NCI-H2081 (cell line): ENCODE results near the gene NIM1K.
"Not testable (repeated sequence)": the region's sequence is repeated elsewhere in the genome, so short reads cannot be mapped to it uniquely, and the experiment has no call there.

Experiments used
- DNase-seq, 2 experiments: peaks; one replicate each; lab custom pipeline; 2025; lab: John Stamatoyannopoulos, UW

The NIM1K gene

DNA sequence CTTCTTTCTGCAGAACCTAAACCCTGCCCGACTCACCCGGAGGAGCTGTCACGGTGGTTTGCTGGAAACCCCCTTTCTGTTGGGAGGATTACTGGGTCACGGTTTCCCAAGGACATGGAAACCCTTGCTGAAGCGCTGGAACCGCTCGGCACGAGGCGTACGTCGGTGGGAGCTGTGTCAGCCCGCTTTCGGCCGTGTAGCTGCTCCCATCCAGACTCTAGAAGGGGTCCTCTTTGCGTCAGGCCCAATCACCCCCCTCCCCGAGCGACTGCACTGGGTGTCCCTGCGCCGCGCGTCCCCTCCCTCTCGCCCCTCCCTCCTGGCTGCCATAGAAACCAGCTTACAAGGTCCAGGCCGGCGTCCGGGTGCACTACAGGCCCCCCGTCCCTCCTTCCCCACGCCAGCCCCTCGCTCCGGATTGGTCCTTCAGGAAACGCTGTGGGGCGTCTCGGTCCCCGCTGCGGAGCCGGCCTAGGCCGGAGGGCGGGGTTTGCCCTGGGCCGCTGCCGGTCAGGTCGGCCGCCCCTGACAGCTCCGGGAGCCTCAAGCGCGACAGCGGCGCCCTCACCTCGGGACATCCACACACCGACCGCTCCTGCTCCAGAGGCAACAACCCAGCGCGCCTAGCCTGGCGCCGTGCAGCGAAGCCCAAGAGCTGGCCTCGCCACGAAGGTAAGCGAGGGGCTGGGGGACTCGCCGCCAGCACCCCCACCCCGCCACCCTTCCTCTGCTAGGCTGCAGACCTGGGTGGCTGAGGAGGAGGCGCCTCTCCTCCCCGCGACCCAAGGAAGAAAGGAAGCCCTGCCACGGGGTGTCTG lies at the start of gene NIM1K:
NIM1K (plus strand) TSS at position 486 of the 818 bp plus-strand sequence. CDS start 53,551 bp downstream, outside the sequence.
- DNase-seq, result peak; percentile 72 to 87

DNA sequence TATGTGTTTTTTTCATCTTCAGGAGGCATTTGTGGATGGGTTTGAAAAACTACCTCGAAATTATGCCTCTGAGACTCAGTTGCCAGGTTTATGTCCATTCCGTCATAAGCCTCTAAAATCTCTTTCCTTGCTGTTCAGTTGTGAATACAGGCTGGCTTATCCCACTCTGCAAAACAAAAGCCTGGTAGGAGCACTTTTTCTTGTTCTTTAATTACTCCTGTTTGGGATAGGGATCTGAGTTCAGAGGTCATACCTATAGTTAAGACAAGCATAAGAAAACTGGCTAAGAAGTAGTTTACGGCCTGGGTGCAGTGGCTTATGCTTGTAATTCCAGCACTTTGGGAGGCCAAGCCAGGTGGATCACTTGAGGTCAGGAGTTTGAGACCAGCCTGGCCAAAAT lies 47.0 kb upstream of the NIM1K start:
- no peak for DNase-seq

DNA sequence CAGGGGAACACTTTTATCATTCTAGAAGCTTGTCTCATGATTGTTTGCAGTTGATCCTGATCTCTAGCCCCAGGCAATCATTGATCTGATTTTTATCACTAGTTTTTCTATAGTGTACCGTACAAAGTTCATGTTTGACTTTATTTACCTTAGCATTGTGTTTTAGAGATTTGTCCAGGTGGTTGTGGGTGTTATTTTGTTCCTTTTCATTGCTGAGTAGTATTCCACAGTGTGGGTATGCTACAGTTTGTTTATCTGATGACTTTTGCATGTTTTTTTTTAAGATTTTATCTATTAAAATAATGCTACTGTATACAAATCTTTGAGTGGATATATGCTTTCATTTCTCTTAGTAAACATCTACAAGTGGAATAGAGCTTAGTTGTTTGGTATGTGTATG lies 45.1 kb upstream of the NIM1K start:
- DNase-seq, result no peak

DNA sequence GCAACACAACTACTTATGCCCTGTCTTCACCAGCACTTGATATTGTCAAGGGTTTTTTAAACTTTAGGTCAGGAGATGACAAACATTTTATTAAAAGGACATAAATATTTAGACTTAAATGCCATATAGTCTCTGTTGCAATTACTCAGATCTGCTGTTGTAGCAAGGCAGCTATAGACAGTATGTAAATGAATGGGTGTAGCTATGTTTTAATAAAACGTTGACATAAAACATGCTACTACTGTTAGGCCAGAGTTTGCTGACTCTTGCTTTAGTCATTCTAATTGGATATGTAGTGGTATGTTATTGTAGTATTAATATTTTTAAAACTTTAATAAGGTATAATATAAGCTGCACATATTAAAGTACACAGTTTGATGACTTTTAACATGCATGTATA lies 43.6 kb upstream of the NIM1K start:
- no peak for DNase-seq

DNA sequence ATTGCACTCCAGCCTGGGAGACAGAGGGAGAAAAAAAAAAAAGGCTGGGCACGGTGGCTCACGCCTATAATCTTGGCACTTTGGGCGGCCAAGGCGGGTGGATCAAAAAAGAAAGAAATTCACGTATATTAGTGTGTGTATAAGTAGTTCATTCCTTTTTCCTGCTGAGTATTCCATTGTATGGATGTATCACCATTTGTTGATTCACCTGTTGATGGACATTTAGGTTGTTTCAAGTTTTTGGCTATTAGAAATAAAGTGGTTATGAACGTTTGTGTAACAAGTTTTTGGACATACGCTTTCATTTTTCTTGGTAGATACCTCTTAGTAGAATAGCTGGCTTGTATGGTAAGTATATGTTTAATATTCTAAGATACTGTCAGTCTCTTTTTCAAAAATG lies 42.8 kb upstream of the NIM1K start:
- DNase-seq, result no peak

DNA sequence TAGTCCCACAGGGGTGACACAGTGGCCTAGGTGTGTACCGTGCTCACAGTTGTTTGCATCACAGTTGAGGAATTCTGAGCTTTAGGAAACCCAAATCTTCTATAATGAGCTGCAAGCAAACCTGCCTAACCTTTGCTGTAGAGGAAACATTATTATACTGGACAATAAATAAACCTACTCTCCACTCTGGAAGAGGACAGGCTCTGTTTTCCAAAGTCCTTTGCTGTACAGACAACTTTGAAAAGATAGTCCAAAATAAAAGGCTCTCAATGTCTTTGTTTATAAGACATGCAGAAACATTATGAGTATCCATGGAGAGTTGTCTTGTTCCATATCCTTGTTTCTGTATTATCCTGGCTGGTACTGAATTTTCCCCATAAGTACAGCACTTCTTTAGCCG lies 42.0 kb upstream of the NIM1K start:
- no peak for DNase-seq

DNA sequence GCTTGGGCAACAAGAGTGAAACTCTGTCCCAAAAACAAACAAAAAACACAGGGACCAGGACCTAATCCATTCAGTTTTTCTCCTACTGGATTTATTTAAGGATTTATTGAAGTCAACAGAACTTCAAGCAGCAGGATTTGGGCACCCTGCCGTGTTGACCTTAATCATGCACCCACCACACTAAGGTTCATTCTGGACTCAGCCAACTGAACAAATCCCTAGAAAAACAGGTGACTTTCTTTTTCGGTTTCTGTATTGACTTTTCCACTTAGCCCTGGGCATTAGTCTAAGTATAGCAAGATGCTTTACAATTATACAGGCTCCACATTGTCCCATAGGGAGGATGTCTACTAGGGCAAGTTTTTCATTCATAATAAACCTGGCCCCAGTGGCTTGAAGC lies 41.3 kb upstream of the NIM1K start:
- no peak for DNase-seq

DNA sequence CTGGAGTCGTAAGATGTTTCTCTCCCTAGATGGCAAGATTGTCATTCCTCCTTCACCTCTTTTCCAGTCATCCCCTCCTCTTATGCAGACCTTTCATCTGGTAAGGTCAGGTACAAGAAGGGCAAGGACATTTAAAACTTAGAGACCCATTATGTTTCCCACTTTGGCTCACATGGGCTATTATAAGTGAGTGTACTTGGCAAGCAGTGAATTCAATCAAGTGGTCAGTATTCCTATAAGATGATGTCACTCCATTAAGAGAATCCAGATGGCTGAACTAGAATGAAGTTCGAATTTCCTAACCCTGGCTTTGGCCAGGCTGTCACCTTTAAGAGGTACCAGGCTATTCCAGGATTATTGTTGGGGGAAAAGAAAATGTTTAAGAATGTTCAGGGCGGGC lies 39.1 kb upstream of the NIM1K start:
- DNase-seq, result no peak

DNA sequence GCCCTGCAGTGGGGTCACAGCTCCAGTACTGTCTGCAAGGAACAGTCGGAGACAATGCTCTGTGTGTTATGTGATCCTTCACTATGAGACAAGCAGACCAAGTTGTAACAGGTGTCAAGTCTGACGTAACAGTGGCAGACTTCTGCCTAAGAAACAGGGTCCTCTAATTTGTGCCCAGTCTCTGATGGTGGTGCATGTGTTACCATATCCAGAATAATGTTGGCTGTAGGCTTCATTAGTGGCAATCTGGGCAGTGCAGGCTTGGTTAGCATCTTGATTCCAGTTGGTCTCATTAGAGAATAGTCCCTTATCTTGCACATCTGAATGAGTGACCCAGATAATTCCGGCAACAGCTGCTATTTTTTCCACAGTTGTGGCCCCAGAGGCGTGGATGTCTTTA lies 37.6 kb upstream of the NIM1K start:
- no peak for DNase-seq

DNA sequence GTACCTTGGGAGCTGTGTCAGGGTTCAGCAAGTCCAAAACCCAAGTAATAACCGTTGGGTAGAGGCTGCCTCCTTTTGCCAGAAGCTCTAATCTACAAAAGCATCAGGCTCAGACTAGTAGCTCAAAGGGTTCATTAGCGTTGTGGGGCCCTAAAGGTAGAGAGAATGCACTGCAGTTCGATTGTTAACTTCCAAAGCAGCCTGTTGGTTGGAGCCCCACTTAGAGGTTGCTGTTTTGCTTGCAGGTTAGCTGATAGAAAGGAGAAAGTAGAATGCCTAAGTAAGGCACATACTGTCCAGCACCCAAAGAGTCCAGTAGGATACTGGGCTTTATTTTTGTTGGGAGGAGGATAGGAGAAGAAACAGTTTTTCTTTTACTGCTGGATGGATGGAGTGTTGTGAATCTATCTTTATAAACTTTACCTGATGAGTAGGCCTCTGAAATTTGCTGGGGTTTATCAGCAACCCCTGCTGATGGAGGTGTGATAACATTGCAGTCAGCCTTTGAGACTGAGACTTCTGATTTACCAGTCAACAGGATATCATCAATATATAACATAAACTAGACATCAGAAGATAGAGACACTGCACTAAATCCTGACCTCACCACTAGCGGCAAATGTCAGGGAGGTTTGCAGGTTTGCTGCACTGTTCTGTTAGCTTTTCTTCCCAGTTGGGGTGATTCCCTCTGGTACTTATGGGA lies 36.5 kb upstream of the NIM1K start:
- DNase-seq, result no peak

DNA sequence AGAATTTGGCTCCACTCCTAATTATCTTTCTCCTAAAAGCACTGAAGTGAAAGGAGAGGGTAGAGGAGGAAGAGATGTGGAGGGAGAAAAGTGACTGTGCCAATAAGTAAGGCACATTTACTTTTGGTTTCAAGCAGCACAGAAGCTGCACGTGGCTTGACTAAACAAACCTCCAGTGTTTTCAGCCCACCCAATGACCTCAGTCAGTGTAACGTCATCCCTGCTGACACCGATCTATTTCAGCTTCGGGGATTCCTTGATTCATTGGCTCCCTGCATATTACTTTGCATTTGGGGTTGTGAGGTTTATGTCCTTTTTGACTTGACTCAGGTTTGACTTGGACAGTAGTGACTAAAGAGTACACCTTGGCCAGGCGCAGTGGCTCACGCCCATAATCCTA lies 35.6 kb upstream of the NIM1K start:
- DNase-seq, result no peak

DNA sequence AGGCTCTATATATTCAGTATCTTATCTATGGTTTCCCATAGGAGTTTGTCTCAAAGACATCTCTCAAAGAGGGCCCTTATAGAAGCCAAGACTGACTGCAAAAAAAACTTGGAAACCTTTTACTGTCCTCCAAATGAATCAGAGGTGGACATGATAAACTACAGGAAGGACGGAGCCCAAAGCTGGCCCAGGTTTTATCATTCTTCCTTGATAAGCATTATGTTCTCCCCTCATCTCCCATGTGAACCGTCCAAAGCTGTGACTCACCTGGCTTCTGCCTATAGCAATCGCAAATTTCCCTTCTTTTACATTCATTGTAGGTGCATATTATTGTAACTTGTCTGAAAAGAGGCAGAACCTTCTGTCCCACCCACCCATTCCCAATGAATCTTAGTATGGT lies 35.0 kb upstream of the NIM1K start:
- DNase-seq, result no peak

DNA sequence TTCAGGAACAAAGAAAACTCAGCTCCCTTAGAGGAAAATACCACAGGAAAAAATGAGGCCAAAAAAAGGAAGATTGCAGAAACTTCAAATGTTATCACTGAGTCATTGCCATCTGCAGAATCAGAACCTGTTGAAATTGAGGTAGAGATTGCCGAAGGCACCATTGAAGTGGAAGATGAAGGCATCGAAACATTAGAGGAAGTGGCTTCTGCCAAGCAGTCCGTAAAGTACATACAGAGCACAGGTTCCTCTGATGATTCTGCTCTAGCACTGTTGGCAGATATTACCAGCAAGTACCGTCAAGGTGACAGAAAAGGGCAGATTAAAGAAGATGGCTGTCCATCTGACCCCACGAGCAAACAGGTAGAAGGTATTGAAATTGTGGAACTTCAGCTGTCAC lies 30.8 kb upstream of the NIM1K start:
- no peak for DNase-seq

DNA sequence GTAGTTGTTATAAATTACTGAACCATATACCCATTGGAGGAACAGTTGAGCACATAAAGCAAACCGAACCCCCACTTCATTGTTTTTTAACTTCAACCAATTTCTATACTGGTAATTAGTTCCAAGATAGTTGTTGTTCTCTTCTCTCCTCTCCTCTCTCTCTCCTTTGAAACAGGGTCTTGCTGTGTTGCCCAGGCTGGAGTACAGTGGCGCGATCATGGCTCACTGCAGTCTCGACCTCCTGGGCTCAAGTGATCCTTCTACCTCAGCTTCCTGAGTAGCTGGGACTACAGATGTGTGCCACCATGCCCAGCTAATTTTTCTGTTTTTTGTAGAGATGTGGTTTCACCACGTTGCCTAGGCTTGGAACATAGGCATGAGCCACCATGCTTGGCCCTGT lies 27.2 kb upstream of the NIM1K start:
- DNase-seq, result not testable (repeated sequence)

DNA sequence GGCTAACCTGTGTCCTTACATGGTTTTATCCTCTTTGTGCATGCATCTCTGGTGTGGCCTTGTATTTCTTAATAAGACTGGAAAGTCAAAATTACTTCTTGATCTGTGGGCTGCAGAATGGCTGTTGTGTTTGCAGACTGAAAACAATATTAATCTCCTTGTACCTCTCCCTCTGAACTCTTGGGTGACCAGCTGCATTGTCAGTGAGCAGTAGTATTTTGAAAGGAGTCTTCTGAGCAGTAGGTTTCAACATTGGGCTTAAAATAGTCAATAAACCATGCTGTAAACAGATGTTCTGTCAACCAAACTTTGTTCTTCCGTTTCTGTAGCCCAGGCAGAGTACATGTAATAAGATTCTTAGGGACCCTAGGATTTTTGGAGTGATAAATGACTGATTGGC lies 26.7 kb upstream of the NIM1K start:
- no peak for DNase-seq

DNA sequence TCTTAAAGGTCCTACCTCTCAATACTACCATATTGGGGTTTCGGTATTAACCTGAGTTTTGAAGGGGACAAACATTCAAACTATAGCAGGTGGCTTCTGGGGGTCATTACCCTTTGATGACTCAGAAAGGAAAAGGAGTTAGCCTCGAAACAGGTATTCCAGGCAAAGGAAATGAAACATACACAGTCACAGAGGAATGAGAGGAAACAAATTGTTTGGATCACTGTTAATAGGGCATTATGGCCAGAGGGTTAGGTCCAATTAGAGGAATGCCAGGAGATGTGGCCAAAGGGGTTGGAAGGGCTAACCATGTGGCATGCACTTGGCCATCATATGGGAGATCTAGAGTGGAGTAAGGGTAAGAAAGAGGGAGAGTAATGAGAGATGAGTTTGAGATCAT lies 23.9 kb upstream of the NIM1K start:
- DNase-seq, result no peak

DNA sequence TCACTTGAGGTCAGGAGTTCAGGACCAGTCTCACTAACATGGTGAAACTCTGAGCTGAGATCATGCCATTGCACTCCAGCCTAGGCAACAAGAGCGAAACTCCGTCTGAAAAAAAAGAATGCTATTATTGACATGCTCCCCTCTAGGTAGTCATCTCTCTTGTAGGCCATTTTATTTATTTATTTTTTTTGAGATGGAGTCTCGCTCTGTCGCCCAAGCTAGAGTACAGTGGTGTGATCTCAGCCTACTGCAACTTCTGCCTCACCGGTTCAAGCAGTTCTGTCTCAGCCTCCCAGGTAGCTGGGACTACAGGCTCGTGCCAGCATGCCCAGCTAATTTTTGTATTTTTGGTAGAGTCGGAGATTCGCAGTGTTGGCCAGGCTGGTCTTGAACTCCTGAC lies 20.6 kb upstream of the NIM1K start:
- DNase-seq, result no peak

DNA sequence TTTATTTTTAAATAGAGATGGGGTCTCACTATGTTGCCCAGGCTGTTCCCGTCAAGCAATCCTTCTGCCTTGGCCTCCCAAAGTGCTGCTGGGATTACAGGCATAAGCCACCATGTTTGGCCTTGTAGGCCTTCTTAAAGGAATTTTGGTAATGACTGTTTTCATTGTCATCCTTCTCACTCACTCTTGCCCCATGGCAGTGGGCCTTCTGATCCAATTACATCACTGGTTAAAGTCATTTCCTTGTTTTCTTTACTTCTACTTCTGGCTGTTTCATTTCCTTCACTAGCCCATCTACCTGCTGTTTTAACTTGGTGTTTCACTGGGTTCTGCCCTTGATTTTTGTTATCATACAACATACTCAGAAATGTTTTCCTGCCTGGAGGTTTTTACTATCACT lies 20.1 kb upstream of the NIM1K start:
- no peak for DNase-seq

DNA sequence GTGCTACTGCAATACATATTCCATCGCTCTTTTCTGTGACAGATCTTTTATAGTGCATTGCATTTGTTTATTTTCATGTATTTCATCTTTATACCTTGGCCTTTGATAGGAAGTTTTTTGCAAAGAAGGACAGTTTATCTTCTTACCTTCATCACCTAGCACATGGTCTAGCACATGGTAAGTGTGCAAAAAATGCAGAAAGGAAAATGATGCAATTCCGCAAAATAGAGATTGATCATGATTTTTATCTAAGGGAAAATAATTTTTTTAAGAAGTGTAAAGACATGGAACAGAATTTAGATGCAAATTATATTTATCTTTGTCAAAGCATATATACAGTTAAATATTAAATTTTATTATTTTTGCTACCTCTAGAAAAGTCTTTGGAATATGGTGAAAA lies 19.2 kb upstream of the NIM1K start:
- DNase-seq, result no peak

DNA sequence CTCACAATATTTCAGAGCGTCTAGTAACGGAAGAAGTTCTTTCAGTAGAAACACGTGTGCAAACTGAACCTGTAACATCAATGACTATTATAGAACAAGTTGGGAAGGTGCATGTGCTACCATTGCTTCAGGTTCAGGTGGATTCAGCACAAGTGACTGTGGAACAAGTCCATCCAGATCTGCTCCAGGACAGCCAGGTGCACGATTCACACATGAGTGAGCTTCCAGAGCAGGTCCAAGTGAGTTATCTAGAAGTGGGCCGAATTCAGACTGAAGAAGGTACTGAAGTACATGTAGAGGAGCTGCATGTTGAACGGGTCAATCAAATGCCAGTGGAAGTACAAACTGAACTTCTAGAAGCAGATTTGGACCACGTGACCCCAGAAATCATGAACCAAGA lies 17.4 kb upstream of the NIM1K start:
- DNase-seq, result no peak

DNA sequence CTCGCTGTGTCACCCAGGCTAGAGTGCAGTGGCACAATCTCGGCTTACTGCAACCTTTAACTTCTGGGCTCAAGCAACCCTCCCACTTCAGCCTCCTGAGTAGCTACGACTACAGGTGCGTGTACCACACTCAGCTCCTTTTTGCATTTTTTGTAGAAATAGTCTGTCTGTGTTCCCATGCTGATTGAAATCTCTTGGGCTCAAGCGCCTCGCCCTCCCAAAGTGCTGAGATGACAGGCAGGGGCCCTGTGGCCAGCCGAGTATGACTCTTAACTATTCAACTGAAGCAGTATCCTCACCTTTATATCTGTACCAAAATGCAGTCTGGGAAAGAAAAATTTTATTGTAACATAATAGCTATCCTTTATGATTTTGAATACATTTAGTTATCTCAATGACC lies 12.2 kb upstream of the NIM1K start:
- no peak for DNase-seq

DNA sequence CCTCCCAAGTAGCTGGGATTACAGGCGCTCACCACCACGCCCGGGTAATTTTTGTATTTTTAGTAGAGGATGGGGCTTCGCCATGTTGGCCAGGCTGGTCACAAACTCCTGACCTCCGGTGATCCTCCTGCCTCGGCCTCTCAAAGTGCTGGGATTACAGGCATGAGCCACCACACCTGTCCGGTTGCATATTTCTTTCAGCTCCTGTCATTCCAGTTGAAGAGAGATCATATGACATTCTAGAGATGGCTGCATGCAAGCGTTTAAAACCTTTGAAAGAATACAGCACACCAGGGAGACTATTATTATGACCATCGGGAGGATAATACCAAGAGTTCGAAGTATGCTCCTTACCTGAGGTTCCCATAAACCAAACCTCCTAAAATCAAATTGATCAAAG lies 9.6 kb upstream of the NIM1K start:
- no peak for DNase-seq

DNA sequence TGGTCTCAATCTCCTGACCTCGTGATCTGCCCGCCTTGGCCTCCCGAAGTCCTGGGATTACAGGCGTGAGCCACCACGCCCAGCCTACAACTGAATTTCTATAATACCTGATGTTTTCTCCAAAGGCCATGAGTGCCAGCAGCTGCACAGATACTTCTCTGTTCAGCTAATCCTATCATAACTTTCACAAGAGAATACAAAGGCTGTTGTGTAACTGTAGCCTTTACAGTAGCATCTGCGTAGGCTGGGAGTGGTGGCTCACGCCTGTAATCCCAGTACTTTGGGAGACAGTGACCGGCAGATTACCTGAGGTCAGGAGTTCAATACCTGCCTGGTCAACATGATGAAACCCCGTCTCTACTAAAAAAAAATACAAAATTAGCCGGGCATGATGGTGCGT lies 8.9 kb upstream of the NIM1K start:
- DNase-seq, result not testable (repeated sequence)
